ENCODE measurements around the gene SND1. TPM values are rescaled to one million over a fixed set of nuclear protein-coding genes. Genes with fewer than 3 reads are reported as not detected.

The SND1 gene
- total RNA-seq, 6 experiments from 2014 or later, result 77.5 to 150 (median 126) TPM

- no peak overlapping the region for H3K27ac ChIP-seq
- H3K4me1 ChIP-seq, result peaks cover 0 to 19% (median 0%) of the 10 kb centered on the region in 4 donors
- 45% methylated on average over 3 of the region's 3 CpGs for WGBS (ENCODE audit: insufficient coverage, low coverage, low lambda C conversion rate, missing lambda C conversion rate)
- peaks cover 0 to 31% (median 19%) of the 10 kb centered on the region in 4 donors for H3K36me3 ChIP-seq
- no peak for TF ChIP-seq POLR2A (IDR thresholded peaks at IDR 0.05)
- H3K9me3 ChIP-seq, result no peaks in the 10 kb centered on the region
- peak in 1 of 3 donors; percentile 76 for DNase-seq
- ATAC-seq, result peak in 1 of 4 donors; percentile 22
- intact Hi-C loops (cut with DNase I), result no loop called here
- H3K4me3 ChIP-seq, result no peak overlapping the region
- no peaks in the 10 kb centered on the region for H3K27me3 ChIP-seq
These were observed 439.1 kb downstream of the SND1 start for GRCh38 chr7:128091106-128091505.

GRCh38 chr7:128092221-128092620, 440.2 kb downstream of the SND1 start:
- WGBS (ENCODE audit: insufficient coverage, low coverage, low lambda C conversion rate, missing lambda C conversion rate), result 70% methylated on average over 5 of the region's 5 CpGs
- peak in 2 of 4 donors; percentile 18 to 44 for ATAC-seq
- peak; percentile 40 to 71 (median 63) for DNase-seq
- Histone ChIP-seq H3K36me3 (peaks cover 0 to 30% (median 16%) of the 10 kb centered on the region in 4 donors), H3K9me3 (no peaks in the 10 kb centered on the region), H3K4me1 (peaks cover 0 to 19% (median 0%) of the 10 kb centered on the region in 4 donors), H3K4me3 (no peak overlapping the region), H3K27me3 (no peaks in the 10 kb centered on the region), H3K27ac (no peak overlapping the region)
- TF ChIP-seq CTCF (IDR thresholded peaks at IDR 0.05) (no peak), POLR2A (IDR thresholded peaks at IDR 0.05) (no peak)
- intact Hi-C loops (cut with DNase I), result no loop called here

- ATAC-seq (peak in 3 of 4 donors; percentile 4 to 64 (median 59)), DNase-seq (peak in 2 of 3 donors; percentile 34 to 54)
- TF ChIP-seq POLR2A (IDR thresholded peaks at IDR 0.05) (no peak), CTCF (IDR thresholded peaks at IDR 0.05) (no peak)
- WGBS (ENCODE audit: insufficient coverage, low coverage, low lambda C conversion rate, missing lambda C conversion rate), result 62% methylated on average over 6 of the region's 14 CpGs
- Histone ChIP-seq H3K27me3 (no peaks in the 10 kb centered on the region), H3K4me3 (no peak overlapping the region), H3K4me1 (peaks cover 0 to 8% (median 0%) of the 10 kb centered on the region in 4 donors), H3K27ac (no peak overlapping the region), H3K36me3 (peaks cover 0 to 30% (median 16%) of the 10 kb centered on the region in 4 donors), H3K9me3 (no peaks in the 10 kb centered on the region)
- intact Hi-C loops (cut with DNase I), result no loop called here
These were observed 441.9 kb downstream of the SND1 start for GRCh38 chr7:128093614-128094570.

GRCh38 chr7:128094686-128095085, 442.7 kb downstream of the SND1 start:
- intact Hi-C loops (cut with DNase I), result no loop called here
- Histone ChIP-seq H3K27ac (no peak overlapping the region), H3K36me3 (peaks cover 0 to 30% (median 12%) of the 10 kb centered on the region in 4 donors), H3K9me3 (no peaks in the 10 kb centered on the region), H3K27me3 (no peaks in the 10 kb centered on the region), H3K4me1 (peaks cover 0 to 5% (median 0%) of the 10 kb centered on the region in 4 donors), H3K4me3 (no peak overlapping the region)
- WGBS (ENCODE audit: insufficient coverage, low coverage, low lambda C conversion rate, missing lambda C conversion rate), result 90% methylated on average over 5 of the region's 8 CpGs
- DNase-seq (no peak), ATAC-seq (no peak)
- no peak for TF ChIP-seq POLR2A (IDR thresholded peaks at IDR 0.05)
- no peak for TF ChIP-seq CTCF (IDR thresholded peaks at IDR 0.05)

- Histone ChIP-seq H3K4me3 (no peak overlapping the region), H3K27ac (no peak overlapping the region), H3K4me1 (peaks cover 0 to 5% (median 0%) of the 10 kb centered on the region in 4 donors), H3K27me3 (no peaks in the 10 kb centered on the region), H3K36me3 (peaks cover 0 to 11% (median 0%) of the 10 kb centered on the region in 4 donors), H3K9me3 (no peaks in the 10 kb centered on the region)
- WGBS (ENCODE audit: insufficient coverage, low coverage, low lambda C conversion rate, missing lambda C conversion rate), result no CpG with 5 or more reads among the region's 7 CpGs
- ATAC-seq (no peak), DNase-seq (no peak)
- intact Hi-C loops (cut with DNase I), result no loop called here
- TF ChIP-seq POLR2A (IDR thresholded peaks at IDR 0.05), result no peak
- TF ChIP-seq CTCF (IDR thresholded peaks at IDR 0.05), result no peak
These were observed 445.3 kb downstream of the SND1 start for GRCh38 chr7:128097211-128097731.

Data from right lobe of liver (tissue), 6 donors.